Measurements from ENCODE around the gene RNF121.
"Not testable (repeated sequence)": the region's sequence is repeated elsewhere in the genome, so short reads cannot be mapped to it uniquely, and the experiment has no call there.

DNA sequence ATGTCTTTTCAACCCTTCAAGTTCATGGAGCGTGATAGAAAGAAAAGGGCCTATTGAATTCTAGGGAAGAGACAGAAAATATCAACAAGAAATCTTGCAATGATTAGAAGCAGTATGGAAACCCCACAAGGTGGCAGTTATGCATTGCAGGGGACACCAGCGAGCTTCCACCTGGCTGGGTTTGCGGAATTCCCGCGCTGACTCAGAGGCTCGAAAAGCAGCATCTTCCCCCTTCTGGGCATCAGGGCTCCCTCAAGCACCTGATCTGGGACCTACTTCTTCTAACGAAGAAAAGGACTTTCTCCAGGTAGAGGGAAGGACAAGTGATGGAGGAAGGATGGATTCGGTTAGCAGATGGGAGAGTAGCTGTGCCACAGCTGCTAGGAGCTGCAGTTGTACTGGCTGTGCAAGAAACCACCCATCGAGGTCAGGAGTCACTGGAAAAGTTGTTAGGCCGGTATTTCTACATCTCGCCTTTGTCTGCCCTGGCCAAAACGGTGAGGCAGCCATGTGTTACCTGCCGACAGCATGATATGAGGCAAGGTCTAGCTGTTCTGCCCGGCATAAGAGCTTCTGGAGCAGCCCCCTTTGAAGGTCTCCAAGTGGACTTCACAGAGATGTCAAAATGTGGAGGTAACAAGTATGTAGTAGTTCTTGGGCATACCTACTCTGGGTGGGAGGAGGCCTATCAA, 39.5 kb upstream of the RNF121 start:
- TF ChIP-seq, protein P1, sequence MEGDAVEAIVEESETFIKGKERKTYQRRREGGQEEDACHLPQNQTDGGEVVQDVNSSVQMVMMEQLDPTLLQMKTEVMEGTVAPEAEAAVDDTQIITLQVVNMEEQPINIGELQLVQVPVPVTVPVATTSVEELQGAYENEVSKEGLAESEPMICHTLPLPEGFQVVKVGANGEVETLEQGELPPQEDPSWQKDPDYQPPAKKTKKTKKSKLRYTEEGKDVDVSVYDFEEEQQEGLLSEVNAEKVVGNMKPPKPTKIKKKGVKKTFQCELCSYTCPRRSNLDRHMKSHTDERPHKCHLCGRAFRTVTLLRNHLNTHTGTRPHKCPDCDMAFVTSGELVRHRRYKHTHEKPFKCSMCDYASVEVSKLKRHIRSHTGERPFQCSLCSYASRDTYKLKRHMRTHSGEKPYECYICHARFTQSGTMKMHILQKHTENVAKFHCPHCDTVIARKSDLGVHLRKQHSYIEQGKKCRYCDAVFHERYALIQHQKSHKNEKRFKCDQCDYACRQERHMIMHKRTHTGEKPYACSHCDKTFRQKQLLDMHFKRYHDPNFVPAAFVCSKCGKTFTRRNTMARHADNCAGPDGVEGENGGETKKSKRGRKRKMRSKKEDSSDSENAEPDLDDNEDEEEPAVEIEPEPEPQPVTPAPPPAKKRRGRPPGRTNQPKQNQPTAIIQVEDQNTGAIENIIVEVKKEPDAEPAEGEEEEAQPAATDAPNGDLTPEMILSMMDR (IDR thresholded peaks at IDR 0.05; ENCODE audit: low read depth, low read length, poor library complexity, severe bottlenecking) = not testable (repeated sequence)
- TF ChIP-seq EZH2phosphoT487 (IDR thresholded peaks at IDR 0.05; ENCODE audit: borderline replicate concordance, low read length) = not testable (repeated sequence)

Data from DOHH2 (cell line).